ENCODE measurements around the gene THOC7. TPM values are rescaled to one million over a fixed set of nuclear protein-coding genes. Genes with fewer than 3 reads are reported as not detected.

The THOC7 gene
- total RNA-seq, 1 experiment from 2014 or later: 41.8 TPM

DNA sequence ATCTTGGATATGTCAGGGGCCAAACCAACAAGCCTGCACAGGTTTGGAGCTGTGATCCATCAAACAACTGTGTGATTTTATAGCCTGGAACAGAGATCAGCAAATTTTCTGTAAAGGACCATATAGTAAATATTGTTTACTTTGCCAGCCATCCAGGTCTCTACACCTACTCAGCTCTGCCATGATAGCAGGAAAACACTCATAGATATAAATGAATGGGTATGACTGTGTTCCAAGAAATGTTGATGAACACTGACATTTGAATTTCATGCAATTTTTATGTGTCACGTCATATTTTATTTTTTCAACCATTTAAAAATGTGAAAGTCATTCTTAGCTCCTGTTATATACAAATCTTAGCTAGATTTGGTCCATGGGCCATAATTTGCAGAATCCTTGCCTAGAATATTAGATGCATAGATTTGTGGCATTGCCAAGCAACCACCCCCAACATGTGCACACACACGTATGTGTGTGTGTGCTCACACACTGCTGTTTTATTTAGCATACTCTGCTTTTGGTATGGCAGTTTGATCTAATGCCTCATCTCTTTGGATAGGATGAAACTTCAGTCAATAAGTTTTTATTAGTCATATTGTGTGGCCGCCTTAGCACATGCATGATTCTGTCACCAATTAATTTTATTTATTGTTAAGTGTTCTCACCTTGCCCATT is 6.5 kb upstream of the THOC7 start:
- 0 out of 2 replicates have a peak overlapping the region, but pooled peaks have one; percentile 7 for H3K27ac ChIP-seq (ENCODE audit: low read length)
- H3K4me3 ChIP-seq (ENCODE audit: low read length): no peak overlapping the region
- H3K79me2 ChIP-seq (ENCODE audit: low read length): peaks cover 63% of the 10 kb centered on the region
- peaks cover 20% of the 10 kb centered on the region for H3K4me1 ChIP-seq (ENCODE audit: insufficient read depth, low read length)
- no peak overlapping the region for H3K4me2 ChIP-seq (ENCODE audit: low read length)
- CTCF ChIA-PET: no interaction called here
- no peak overlapping the region for H3K9ac ChIP-seq (ENCODE audit: low read length)
- no peak overlapping the region for H2AFZ ChIP-seq (ENCODE audit: low read length)
- no peaks in the 10 kb centered on the region for H3K36me3 ChIP-seq (ENCODE audit: low read depth, low read length)
- no peak for TF ChIP-seq EZH2 (IDR thresholded peaks at IDR 0.05; ENCODE audit: low read length, unreplicated experiment)
- TF ChIP-seq EZH2phosphoT487 (IDR thresholded peaks at IDR 0.05; ENCODE audit: borderline replicate concordance, low read length): no peak
- TF ChIP-seq, protein P1, sequence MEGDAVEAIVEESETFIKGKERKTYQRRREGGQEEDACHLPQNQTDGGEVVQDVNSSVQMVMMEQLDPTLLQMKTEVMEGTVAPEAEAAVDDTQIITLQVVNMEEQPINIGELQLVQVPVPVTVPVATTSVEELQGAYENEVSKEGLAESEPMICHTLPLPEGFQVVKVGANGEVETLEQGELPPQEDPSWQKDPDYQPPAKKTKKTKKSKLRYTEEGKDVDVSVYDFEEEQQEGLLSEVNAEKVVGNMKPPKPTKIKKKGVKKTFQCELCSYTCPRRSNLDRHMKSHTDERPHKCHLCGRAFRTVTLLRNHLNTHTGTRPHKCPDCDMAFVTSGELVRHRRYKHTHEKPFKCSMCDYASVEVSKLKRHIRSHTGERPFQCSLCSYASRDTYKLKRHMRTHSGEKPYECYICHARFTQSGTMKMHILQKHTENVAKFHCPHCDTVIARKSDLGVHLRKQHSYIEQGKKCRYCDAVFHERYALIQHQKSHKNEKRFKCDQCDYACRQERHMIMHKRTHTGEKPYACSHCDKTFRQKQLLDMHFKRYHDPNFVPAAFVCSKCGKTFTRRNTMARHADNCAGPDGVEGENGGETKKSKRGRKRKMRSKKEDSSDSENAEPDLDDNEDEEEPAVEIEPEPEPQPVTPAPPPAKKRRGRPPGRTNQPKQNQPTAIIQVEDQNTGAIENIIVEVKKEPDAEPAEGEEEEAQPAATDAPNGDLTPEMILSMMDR (conservative IDR thresholded peaks at IDR 0.05; ENCODE audit: low read depth, low read length): no peak
- ATAC-seq (no peak), DNase-seq (no peak)
- H3F3A ChIP-seq (ENCODE audit: low read length, unreplicated experiment): no peaks in the 10 kb centered on the region
- H3K9me3 ChIP-seq (ENCODE audit: low read length): no peaks in the 10 kb centered on the region
- H4K20me1 ChIP-seq (ENCODE audit: low read length): no peaks in the 10 kb centered on the region
- H3K27me3 ChIP-seq (ENCODE audit: low read length): no peaks in the 10 kb centered on the region
- BruUV-seq (replicated peaks): no TSS peak
- intact Hi-C loops (cut with micrococcal nuclease): no loop called here
- POLR2A ChIA-PET (ENCODE audit: unreplicated experiment): no interaction called here
- no peaks in the 10 kb centered on the region for H3K9me2 ChIP-seq (replicated peaks; ENCODE audit: low read length)

DNA sequence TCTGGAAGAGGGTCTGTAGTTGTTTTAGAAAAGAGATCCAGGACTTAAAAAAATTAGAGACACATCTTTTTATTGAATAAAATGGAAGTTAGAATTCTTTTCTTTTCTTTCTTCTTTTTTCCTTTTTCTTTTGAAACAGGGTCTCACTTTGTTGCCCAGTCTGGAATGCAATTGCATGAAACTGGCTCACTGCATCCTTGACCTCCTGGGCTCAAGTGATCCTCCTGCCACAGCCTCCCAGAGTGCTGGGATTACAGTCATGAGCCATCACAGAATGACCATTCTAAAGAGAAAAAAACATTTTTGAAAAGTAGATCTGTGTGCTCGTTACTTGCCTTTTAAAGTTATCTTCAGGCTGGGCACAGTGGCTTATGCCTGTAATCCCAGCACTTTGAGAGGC is 3.6 kb upstream of the THOC7 start:
- H3K27me3 ChIP-seq (ENCODE audit: low read length): no peaks in the 10 kb centered on the region
- ATAC-seq: no peak
- TF ChIP-seq, protein P1 (conservative IDR thresholded peaks at IDR 0.05; ENCODE audit: low read depth, low read length): no peak
- no peak for TF ChIP-seq EZH2phosphoT487 (IDR thresholded peaks at IDR 0.05; ENCODE audit: borderline replicate concordance, low read length)
- TF ChIP-seq EZH2 (IDR thresholded peaks at IDR 0.05; ENCODE audit: low read length, unreplicated experiment): no peak
- no peaks in the 10 kb centered on the region for H4K20me1 ChIP-seq (ENCODE audit: low read length)
- ChIA-PET POLR2A (ENCODE audit: unreplicated experiment) (no interaction called here), CTCF (no interaction called here)
- H3K4me1 ChIP-seq (ENCODE audit: insufficient read depth, low read length): peaks cover 16% of the 10 kb centered on the region
- no peaks in the 10 kb centered on the region for H3K36me3 ChIP-seq (ENCODE audit: low read depth, low read length)
- no peak overlapping the region for H3K27ac ChIP-seq (ENCODE audit: low read length)
- intact Hi-C loops (cut with micrococcal nuclease): no loop called here
- H3K9me3 ChIP-seq (ENCODE audit: low read length): no peaks in the 10 kb centered on the region
- no peaks in the 10 kb centered on the region for H3F3A ChIP-seq (ENCODE audit: low read length, unreplicated experiment)
- H3K9ac ChIP-seq (ENCODE audit: low read length): no peak overlapping the region
- no peak for DNase-seq
- H2AFZ ChIP-seq (ENCODE audit: low read length): no peak overlapping the region
- no peaks in the 10 kb centered on the region for H3K9me2 ChIP-seq (replicated peaks; ENCODE audit: low read length)
- peaks cover 64% of the 10 kb centered on the region for H3K79me2 ChIP-seq (ENCODE audit: low read length)
- no TSS peak for BruUV-seq (replicated peaks)
- H3K4me2 ChIP-seq (ENCODE audit: low read length): no peak overlapping the region
- H3K4me3 ChIP-seq (ENCODE audit: low read length): no peak overlapping the region

DNA sequence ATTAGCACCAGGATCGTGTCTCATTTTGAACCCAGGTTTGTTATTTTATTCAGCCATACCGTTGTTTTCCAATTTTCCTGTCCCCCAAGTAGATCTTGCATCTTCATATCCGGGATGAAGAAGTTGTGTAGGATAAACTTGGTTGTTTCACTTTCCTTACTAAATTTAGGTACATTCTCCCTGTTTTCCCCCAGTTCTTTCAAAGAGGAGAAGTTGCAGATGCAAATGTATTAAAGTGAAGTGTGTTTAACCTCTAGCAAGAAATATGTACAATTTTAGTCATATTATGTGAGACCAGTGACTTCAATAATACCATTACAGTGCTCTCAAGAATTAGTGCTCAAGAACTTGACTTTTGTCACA is 1.3 kb upstream of the THOC7 start:
- H3K4me3 ChIP-seq (ENCODE audit: low read length): peak overlapping the region; percentile 76
- POLR2A ChIA-PET (ENCODE audit: unreplicated experiment): no interaction called here
- CTCF ChIA-PET: no interaction called here
- H3K9me3 ChIP-seq (ENCODE audit: low read length): no peaks in the 10 kb centered on the region
- H3K4me1 ChIP-seq (ENCODE audit: insufficient read depth, low read length): 0 out of 2 replicates have a peak, but pooled peaks cover 5% of the 10 kb centered on the region
- H3K27ac ChIP-seq (ENCODE audit: low read length): peak overlapping the region; percentile 25
- DNase-seq (no peak), ATAC-seq (no peak)
- peak overlapping the region; percentile 86 for H3K9ac ChIP-seq (ENCODE audit: low read length)
- no peaks in the 10 kb centered on the region for H3F3A ChIP-seq (ENCODE audit: low read length, unreplicated experiment)
- peaks cover 80% of the 10 kb centered on the region for H3K79me2 ChIP-seq (ENCODE audit: low read length)
- H3K27me3 ChIP-seq (ENCODE audit: low read length): no peaks in the 10 kb centered on the region
- H3K4me2 ChIP-seq (ENCODE audit: low read length): peak overlapping the region; percentile 86
- H4K20me1 ChIP-seq (ENCODE audit: low read length): no peaks in the 10 kb centered on the region
- no peaks in the 10 kb centered on the region for H3K36me3 ChIP-seq (ENCODE audit: low read depth, low read length)
- intact Hi-C loops (cut with micrococcal nuclease): loop anchor here (5.0 kb wide), 2 partner anchors 47 to 127 kb away; partner anchors contain the start of gene SCAANT1
- TF ChIP-seq, protein P1 (conservative IDR thresholded peaks at IDR 0.05; ENCODE audit: low read depth, low read length): no peak
- TF ChIP-seq EZH2 (IDR thresholded peaks at IDR 0.05; ENCODE audit: low read length, unreplicated experiment) (no peak), EZH2phosphoT487 (IDR thresholded peaks at IDR 0.05; ENCODE audit: borderline replicate concordance, low read length) (no peak)
- no peaks in the 10 kb centered on the region for H3K9me2 ChIP-seq (replicated peaks; ENCODE audit: low read length)
- TSS peak; percentile 59 for BruUV-seq (replicated peaks)
- H2AFZ ChIP-seq (ENCODE audit: low read length): peak overlapping the region; percentile 48; the same call in 1 of the 2 replicates

All from PC-3 (cell line).